Ovary (tissue), 9 donors: Measurements from ENCODE around the gene SETD2. TPM values are rescaled to one million over a fixed set of nuclear protein-coding genes. Genes with fewer than 3 reads are reported as not detected.

Experiments used
- DNase-seq, 5 donors: peaks; one replicate each; pipeline ENCODE4 v3.0.0-alpha.2; 2019 to 2020
- H3K27ac ChIP-seq, 2 donors: fragments of 200-600 bp; one replicate each; pipeline versions ENCODE4 v1.5.1 to v1.8.0; 2019 to 2022
- H3K27me3 ChIP-seq: fragments of 200-600 bp; one replicate; pipeline ENCODE4 v1.8.0; 2022
- H3K36me3 ChIP-seq: fragments of 200-600 bp; sonication (generic); one replicate; pipeline ENCODE4 v1.5.1; 2019
- H3K4me1 ChIP-seq: one replicate; pipeline ENCODE4 v1.8.1; 2013; ENCODE audit warnings: mild to moderate bottlenecking, moderate library complexity; ENCODE audit not compliant: insufficient read depth
- H3K4me3 ChIP-seq: fragments of 200-600 bp; sonication (generic); one replicate; pipeline ENCODE4 v1.5.1; 2017
- H3K9me3 ChIP-seq, 2 donors: fragments of 200-600 bp in 1 of 2; sonication (generic) in 1 of 2; one replicate each; pipeline versions ENCODE4 v1.5.1 to v1.8.1; 2013 to 2019; ENCODE audit warnings: mild to moderate bottlenecking in 1 of 2, moderate library complexity in 1 of 2
- CTCF ChIP-seq, 3 donors: fragments of 450-650 bp in 2 of 3; fragments of 200-600 bp in 1 of 3; IDR thresholded peaks; one replicate each; pipeline versions ENCODE4 v1.5.1 to v1.8.0; 2016 to 2022; ENCODE audit warnings: antibody characterized with exemption in 3 of 3, mild to moderate bottlenecking in 1 of 3
- EP300 ChIP-seq: sonication (generic); formaldehyde crosslinking; IDR thresholded peaks from one replicate; pipeline ENCODE4 v1.6.1; 2017; ENCODE audit warnings: antibody characterized with exemption
- POLR2A ChIP-seq: fragments of 450-650 bp; IDR thresholded peaks from one replicate; pipeline ENCODE4 v1.6.1; 2017; ENCODE audit warnings: antibody characterized with exemption, mild to moderate bottlenecking, moderate library complexity
- WGBS, 3 donors: extraction: QIAGEN DNeasy Blood & Tissue Kit in 1 of 3; methylation state at CpG; one replicate each; pipeline versions ENCODE4 v1.1.5 to v1.1.7; 2013 to 2017; 5-methylcytosine and 5-hydroxymethylcytosine counted together
- intact Hi-C, 4 donors: fragments of 100-400 bp; cut with DNase I; formaldehyde crosslinking; loops; one replicate each; pipeline versions ENCODE4 v1.11.0 to v1.15.1; 2022 to 2023
- polyA plus RNA-seq, 2 donors: library from polyadenylated mRNA; stranded (reverse); fragments of 200-250 nt in 1 of 2; fragments of 350-450 nt in 1 of 2; fragmentation: Illumina TruSeq in 1 of 2; extraction: RNeasy Lipid Tissue Mini Kit (QIAGEN cat#74804) in 1 of 2; gene quantifications; one replicate each; pipeline ENCODE4 v1.2.3, GENCODE V29; 2013 to 2014
- total RNA-seq, 7 donors: library from RNA; depleted of rRNA in 2 of 7; stranded (reverse); fragments of >200 nt in 2 of 7; fragmentation: NEBNext Ultra II Directional in 3 of 7; extraction: Animal tissue kit (Norgen Biotek cat#: 25700) in 3 of 7; gene quantifications; one replicate each; pipeline versions ENCODE4 v1.1.0 to v1.2.4, GENCODE V29; 2016 to 2023
- donor health status: DM: no; HTN: no; CAD: no; lungs with moderate emphysema.
- donor health status: DM: no; HTN: no; CAD: no.
- donor health status: Bipolar disorder and iron deficiency.
- donor health status: DM: yes; HTN: yes; CAD: no.
- donor health status: DM: no; HTN: no; CAD: no.
- donor health status: DM: yes; HTN: yes; CAD: no.

SETD2 gene
- total and polyA plus RNA-seq, 9 donors = 22.9 to 62.9 (median 49.2) TPM

- 86 to 89% (median 88%) methylated on average over 10 of the region's 10 CpGs for WGBS, 3 donors
- H3K36me3 ChIP-seq = no peaks in the 10 kb centered on the region
- H3K4me3 ChIP-seq = no peak overlapping the region
- H3K27me3 ChIP-seq = no peaks in the 10 kb centered on the region
- peak in 1 of 5 donors; percentile 16 for DNase-seq
- no peak overlapping the region for H3K27ac ChIP-seq
- H3K4me1 ChIP-seq = peaks cover 4% of the 10 kb centered on the region
- TF ChIP-seq POLR2A = no peak
- TF ChIP-seq CTCF (IDR thresholded peaks at IDR 0.05) = no peak
- TF ChIP-seq EP300 = no peak
- intact Hi-C loops = loop anchor here in 2 of 4 donors (10.0 kb wide), 1 partner anchor 152 kb away; the partner anchor contains the start of gene SETD2 (in 2 of the 2)
- H3K9me3 ChIP-seq = no peaks in the 10 kb centered on the region
Measured at GRCh38 chr3:47012342-47013230, 151.3 kb downstream of the SETD2 start.

GRCh38 chr3:47011371-47011770, 152.5 kb downstream of the SETD2 start:
- Histone ChIP-seq H3K4me1 (peaks cover 4% of the 10 kb centered on the region), H3K9me3 (no peaks in the 10 kb centered on the region), H3K4me3 (no peak overlapping the region), H3K36me3 (no peaks in the 10 kb centered on the region), H3K27me3 (no peaks in the 10 kb centered on the region), H3K27ac (no peak overlapping the region)
- no peak for DNase-seq
- intact Hi-C loops = loop anchor here in 2 of 4 donors (10.0 kb wide), 1 partner anchor 153 kb away; the partner anchor contains the start of gene SETD2 (in 2 of the 2)
- TF ChIP-seq CTCF (IDR thresholded peaks at IDR 0.05) = no peak
- 83 to 90% (median 85%) methylated on average over 6 of the region's 6 CpGs for WGBS, 3 donors

- no peaks in the 10 kb centered on the region for H3K36me3 ChIP-seq
- no peaks in the 10 kb centered on the region for H3K27me3 ChIP-seq
- H3K27ac ChIP-seq = no peak overlapping the region
- no peak overlapping the region for H3K4me3 ChIP-seq
- peak in 2 of 5 donors; percentile 16 to 28 for DNase-seq
- TF ChIP-seq EP300 (no peak), POLR2A (no peak), CTCF (IDR thresholded peaks at IDR 0.05) (no peak)
- H3K4me1 ChIP-seq = peaks cover 4% of the 10 kb centered on the region
- WGBS, 3 donors = 82 to 91% (median 91%) methylated on average over 5 of the region's 5 CpGs
- intact Hi-C loops = loop anchor here in 2 of 4 donors (10.0 kb wide), 1 partner anchor 154 kb away; the partner anchor contains the start of gene SETD2 (in 2 of the 2)
- H3K9me3 ChIP-seq = no peaks in the 10 kb centered on the region
Measured at GRCh38 chr3:47010910-47011309, 153.0 kb downstream of the SETD2 start.

DNA sequence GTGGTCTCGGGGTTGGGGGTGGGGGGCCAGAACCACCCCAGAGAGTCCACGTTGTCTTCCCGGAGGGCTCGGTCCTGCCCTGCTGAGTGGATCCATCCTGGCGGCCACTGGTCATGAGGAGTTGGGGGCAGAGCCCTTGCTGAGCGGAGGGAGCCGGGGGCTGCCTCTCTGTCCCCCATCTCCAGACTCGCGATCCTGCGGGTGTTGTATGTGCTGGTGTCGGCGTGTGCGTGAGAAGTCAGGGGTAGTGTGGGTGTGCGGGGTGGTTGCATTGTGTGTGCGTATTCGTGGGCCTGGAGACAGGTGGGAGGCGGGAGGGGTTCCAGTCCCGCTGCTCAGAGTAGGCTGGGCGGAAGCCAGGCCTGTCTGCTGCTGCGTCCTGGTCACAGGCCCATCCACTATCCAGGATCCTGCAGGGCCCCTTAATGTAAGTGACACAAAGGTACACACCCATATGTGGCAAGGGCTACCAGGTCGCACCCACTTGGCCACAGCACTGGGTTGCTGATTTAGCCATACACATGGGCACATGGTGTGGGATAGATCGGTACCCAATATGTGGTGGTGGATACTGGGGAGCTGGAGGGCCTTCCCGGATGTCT, 153.7 kb downstream of the SETD2 start:
- Histone ChIP-seq H3K27me3 (no peaks in the 10 kb centered on the region), H3K4me1 (peaks cover 4% of the 10 kb centered on the region), H3K4me3 (peak overlapping the region; percentile 76), H3K9me3 (no peaks in the 10 kb centered on the region), H3K27ac (peak overlapping the region; percentile 35 to 82), H3K36me3 (no peaks in the 10 kb centered on the region)
- WGBS, 3 donors = 70 to 82% (median 81%) methylated on average over 17 to 23 of the region's 23 CpGs
- intact Hi-C loops = loop anchor here in 2 of 4 donors (10.0 kb wide), 1 partner anchor 155 kb away; the partner anchor contains the start of gene SETD2 (in 2 of the 2)
- TF ChIP-seq EP300 = no peak
- no peak for TF ChIP-seq POLR2A
- no peak for TF ChIP-seq CTCF (IDR thresholded peaks at IDR 0.05)
- DNase-seq = peak in 3 of 5 donors; percentile 20 to 58 (median 35)
